Trophoblast cell (in vitro differentiated cells and primary cell): ENCODE results near the gene EIF3F. TPM values are rescaled to one million over a fixed set of nuclear protein-coding genes. Genes with fewer than 3 reads are reported as not detected.

Experiments used
- DNase-seq, 2 donors: peaks; one replicate each; pipeline ENCODE4 v3.0.0-alpha.2; 2016
- H2AFZ ChIP-seq: 2 replicates; pipeline ENCODE4 v1.6.1; 2013; ENCODE audit warnings: low read length, moderate library complexity, mild to moderate bottlenecking; ENCODE audit not compliant: insufficient read depth, poor library complexity
- H2AK5ac ChIP-seq: 2 replicates; pipeline ENCODE4 v1.6.1; 2013; ENCODE audit warnings: mild to moderate bottlenecking, low read length
- H2BK120ac ChIP-seq: 2 replicates; pipeline ENCODE4 v1.6.1; 2013; ENCODE audit warnings: low read length, mild to moderate bottlenecking, moderate library complexity; ENCODE audit not compliant: insufficient read depth, poor library complexity
- H2BK12ac ChIP-seq: 2 replicates; pipeline ENCODE4 v1.6.1; 2013; ENCODE audit warnings: mild to moderate bottlenecking, low read length, moderate library complexity
- H2BK5ac ChIP-seq: 2 replicates; pipeline ENCODE4 v1.6.1; 2013; ENCODE audit warnings: low read length, low read depth, moderate library complexity, mild to moderate bottlenecking; ENCODE audit not compliant: poor library complexity
- H3K14ac ChIP-seq: 2 replicates; pipeline ENCODE4 v1.6.1; 2013; ENCODE audit warnings: mild to moderate bottlenecking, low read length
- H3K18ac ChIP-seq: 2 replicates; pipeline ENCODE4 v1.6.1; 2013; ENCODE audit warnings: mild to moderate bottlenecking, low read length
- H3K23ac ChIP-seq: 2 replicates; pipeline ENCODE4 v1.6.1; 2013; ENCODE audit warnings: low read length
- H3K27ac ChIP-seq: 2 replicates; pipeline ENCODE4 v1.5.1; 2013; ENCODE audit warnings: low read depth, mild to moderate bottlenecking, inconsistent platforms, low read length, moderate library complexity
- H3K27me3 ChIP-seq: 2 replicates; pipeline ENCODE4 v1.6.1; 2013; ENCODE audit warnings: inconsistent platforms, mild to moderate bottlenecking, low read length, moderate library complexity; ENCODE audit not compliant: insufficient read depth
- H3K36me3 ChIP-seq, 2 experiments: 1 replicate in 1 of 2; 2 replicates in 1 of 2; pipeline ENCODE4 v1.6.1; 2013; ENCODE audit warnings: low read length in 2 of 2, mild to moderate bottlenecking in 2 of 2, moderate library complexity in 1 of 2; ENCODE audit not compliant: insufficient read depth in 2 of 2, control insufficient read depth in 1 of 2
- H3K4ac ChIP-seq: 2 replicates; pipeline ENCODE4 v1.6.1; 2013; ENCODE audit warnings: low read depth, mild to moderate bottlenecking, low read length, moderate library complexity
- H3K4me1 ChIP-seq, 2 experiments: 1 replicate in 1 of 2; 2 replicates in 1 of 2; pipeline ENCODE4 v1.6.1; 2013; ENCODE audit warnings: low read length in 2 of 2, mild to moderate bottlenecking in 2 of 2, moderate library complexity in 1 of 2; ENCODE audit not compliant: insufficient read depth in 2 of 2, control insufficient read depth in 1 of 2
- H3K4me2 ChIP-seq: 2 replicates; pipeline ENCODE4 v1.6.1; 2013; ENCODE audit warnings: inconsistent platforms, mild to moderate bottlenecking, low read length, moderate library complexity
- H3K4me3 ChIP-seq: 2 replicates; pipeline ENCODE4 v1.5.1; 2013; ENCODE audit warnings: mild to moderate bottlenecking, low read depth, low read length, inconsistent platforms
- H3K79me1 ChIP-seq: one replicate; pipeline ENCODE4 v1.6.1; 2013; ENCODE audit warnings: low read length
- H3K79me2 ChIP-seq: 2 replicates; pipeline ENCODE4 v1.6.1; 2013; ENCODE audit warnings: low read length, mild to moderate bottlenecking; ENCODE audit not compliant: control insufficient read depth, insufficient read depth, poor library complexity
- H3K9ac ChIP-seq: 2 replicates; pipeline ENCODE4 v1.6.1; 2013; ENCODE audit warnings: mild to moderate bottlenecking, low read length
- H3K9me3 ChIP-seq: 2 replicates; pipeline ENCODE4 v1.6.1; 2013; ENCODE audit warnings: low read depth, mild to moderate bottlenecking, control low read depth, inconsistent platforms, low read length; ENCODE audit not compliant: insufficient read depth
- H4K12ac ChIP-seq: 2 replicates; pipeline ENCODE4 v1.6.1; 2013; ENCODE audit warnings: low read depth, mild to moderate bottlenecking, low read length, moderate library complexity
- H4K8ac ChIP-seq: 2 replicates; pipeline ENCODE4 v1.6.1; 2013; ENCODE audit warnings: low read depth, mild to moderate bottlenecking, low read length, moderate library complexity
- H4K91ac ChIP-seq: one replicate; pipeline ENCODE4 v1.6.1; 2013; ENCODE audit warnings: low read depth, mild to moderate bottlenecking, low read length, moderate library complexity
- WGBS: extraction: QIAGEN DNeasy Blood & Tissue Kit; methylation state at CpG from one replicate; pipeline ENCODE4 v1.1.7; 2013; ENCODE audit warnings: missing lambda C conversion rate; ENCODE audit not compliant: insufficient read length, insufficient coverage; ENCODE audit errors: extremely low coverage; 5-methylcytosine and 5-hydroxymethylcytosine counted together
- polyA plus RNA-seq: library from polyadenylated mRNA; stranded (reverse); fragments of 200-250 nt; gene quantifications from 2 replicates; pipeline ENCODE4 v1.2.3, GENCODE V29; 2013

The EIF3F gene
- polyA plus RNA-seq: 560 and 594 TPM in 2 replicates

- peak within 1 kb of the TSS; percentile 92 for H3K9ac ChIP-seq
- peak within 1 kb of the TSS; percentile 7 for H2BK12ac ChIP-seq
- peak within 1 kb of the TSS; percentile 96 for H4K8ac ChIP-seq
- H2AK5ac ChIP-seq: no peak within 1 kb of the TSS
- WGBS: no CpG with 5 or more reads among the region's 47 CpGs
- peak within 1 kb of the TSS; percentile 74 for H2AFZ ChIP-seq
- H4K91ac ChIP-seq: peak within 1 kb of the TSS; percentile 72
- DNase-seq: peak; percentile 98 to 100
- H2BK120ac ChIP-seq: peak within 1 kb of the TSS; percentile 65
- H3K18ac ChIP-seq: peak within 1 kb of the TSS; percentile 0
- H3K23ac ChIP-seq: no peak within 1 kb of the TSS
- H3K4me3 ChIP-seq: peak within 1 kb of the TSS; percentile 98
- H3K4me1 ChIP-seq: peaks cover 2 to 7% of the 10 kb centered on the region in 2 experiments
- H3K4me2 ChIP-seq: peak within 1 kb of the TSS; percentile 88
- peak within 1 kb of the TSS; percentile 90 for H3K14ac ChIP-seq
- H2BK5ac ChIP-seq: peak within 1 kb of the TSS; percentile 44
- H3K27ac ChIP-seq: peak within 1 kb of the TSS; percentile 3
- peaks cover 4% of the 10 kb centered on the region for H3K79me1 ChIP-seq
- H3K9me3 ChIP-seq: no peaks in the 10 kb centered on the region
- H3K79me2 ChIP-seq: peaks cover 6% of the 10 kb centered on the region
- peak within 1 kb of the TSS; percentile 77 for H4K12ac ChIP-seq
- peaks cover 3 to 11% of the 10 kb centered on the region in 2 experiments for H3K36me3 ChIP-seq
- H3K4ac ChIP-seq: peak within 1 kb of the TSS; percentile 95
- no peaks in the 10 kb centered on the region for H3K27me3 ChIP-seq
Measured at GRCh38 chr11:7986768-7987559, at the start of gene EIF3F. EIF3F (plus strand) TSS chr11:7987337; CDS start chr11:7987353, 16 bp downstream.

- no peaks in the 10 kb centered on the region for H3K4me1 ChIP-seq
- peaks cover 6% of the 10 kb centered on the region for H3K9me3 ChIP-seq
- H3K4me3 ChIP-seq: no peak overlapping the region
- H2BK5ac ChIP-seq: no peak overlapping the region
- no peak overlapping the region for H3K23ac ChIP-seq
- H3K79me2 ChIP-seq: no peaks in the 10 kb centered on the region
- no peak overlapping the region for H3K9ac ChIP-seq
- no peak overlapping the region for H2AFZ ChIP-seq
- no peak overlapping the region for H3K4me2 ChIP-seq
- H2BK120ac ChIP-seq: no peak overlapping the region
- H3K27ac ChIP-seq: no peak overlapping the region
- H2AK5ac ChIP-seq: no peak overlapping the region
- H3K14ac ChIP-seq: no peak overlapping the region
- H3K36me3 ChIP-seq: no peaks in the 10 kb centered on the region
- H3K18ac ChIP-seq: no peak overlapping the region
- DNase-seq: no peak
- H3K27me3 ChIP-seq: no peaks in the 10 kb centered on the region
- no peak overlapping the region for H2BK12ac ChIP-seq
- H4K12ac ChIP-seq: no peak overlapping the region
- no peaks in the 10 kb centered on the region for H3K79me1 ChIP-seq
- no peak overlapping the region for H4K91ac ChIP-seq
- no CpG with 5 or more reads among the region's 5 CpGs for WGBS
- H4K8ac ChIP-seq: no peak overlapping the region
- H3K4ac ChIP-seq: no peak overlapping the region
Measured at GRCh38 chr11:7941146-7941545, 46.0 kb upstream of the EIF3F start.

- Histone ChIP-seq H3K4me3 (no peak within 1 kb of the TSS), H3K18ac (no peak within 1 kb of the TSS), H4K12ac (no peak within 1 kb of the TSS), H3K36me3 (no peaks in the 10 kb centered on the region), H3K14ac (no peak within 1 kb of the TSS), H3K4ac (no peak within 1 kb of the TSS), H3K9me3 (peaks cover 6% of the 10 kb centered on the region), H3K4me2 (no peak within 1 kb of the TSS), H3K23ac (no peak within 1 kb of the TSS), H2AK5ac (no peak within 1 kb of the TSS), H2BK5ac (no peak within 1 kb of the TSS), H2BK120ac (no peak within 1 kb of the TSS), H3K4me1 (no peaks in the 10 kb centered on the region), H3K79me2 (no peaks in the 10 kb centered on the region), H3K27me3 (no peaks in the 10 kb centered on the region), H3K9ac (no peak within 1 kb of the TSS), H2BK12ac (no peak within 1 kb of the TSS), H4K8ac (no peak within 1 kb of the TSS), H4K91ac (no peak within 1 kb of the TSS), H3K79me1 (no peaks in the 10 kb centered on the region), H2AFZ (no peak within 1 kb of the TSS), H3K27ac (no peak within 1 kb of the TSS)
- no peak for DNase-seq
- no CpG with 5 or more reads among the region's 2 CpGs for WGBS
Measured at GRCh38 chr11:7941608-7942007, 45.5 kb upstream of the EIF3F start, which contains the start of gene OR10A3. OR10A3 (minus strand) TSS chr11:7941708; CDS start chr11:7939520, 2,188 bp downstream.

- Histone ChIP-seq H3K4me3 (no peak overlapping the region), H3K36me3 (no peaks in the 10 kb centered on the region), H3K9me3 (peaks cover 6% of the 10 kb centered on the region), H3K79me1 (no peaks in the 10 kb centered on the region), H3K27me3 (no peaks in the 10 kb centered on the region), H2BK5ac (no peak overlapping the region), H3K4me1 (no peaks in the 10 kb centered on the region), H2BK120ac (no peak overlapping the region), H3K14ac (no peak overlapping the region), H3K9ac (no peak overlapping the region), H4K91ac (no peak overlapping the region), H3K27ac (no peak overlapping the region), H3K4me2 (no peak overlapping the region), H3K4ac (no peak overlapping the region), H2AFZ (no peak overlapping the region), H3K23ac (no peak overlapping the region), H2AK5ac (no peak overlapping the region), H4K12ac (no peak overlapping the region), H3K79me2 (no peaks in the 10 kb centered on the region), H4K8ac (no peak overlapping the region), H2BK12ac (no peak overlapping the region), H3K18ac (no peak overlapping the region)
- no peak for DNase-seq
- no CpG with 5 or more reads among the region's 2 CpGs for WGBS
Measured at GRCh38 chr11:7944123-7944522, 43.0 kb upstream of the EIF3F start.
